HUES48 (cell line): ENCODE measurements around the gene KCNMA1.
A peak's percentile ranks its signal among the peaks of the same experiment; 100 is the strongest.

Experiments
- H3K27ac ChIP-seq: one replicate; pipeline ENCODE4 v1.7.0; 2013; ENCODE audit warnings: low read depth, low read length, inconsistent platforms
- H3K27me3 ChIP-seq: 2 replicates; pipeline ENCODE4 v1.6.1; 2013; ENCODE audit warnings: mild to moderate bottlenecking, low read length; ENCODE audit not compliant: control insufficient read depth, insufficient read depth
- H3K36me3 ChIP-seq: 2 replicates; pipeline ENCODE4 v1.6.1; 2013; ENCODE audit warnings: low read length; ENCODE audit not compliant: control insufficient read depth, insufficient read depth
- H3K4me1 ChIP-seq: 2 replicates; pipeline ENCODE4 v1.6.1; 2013; ENCODE audit warnings: mild to moderate bottlenecking, low read length; ENCODE audit not compliant: control insufficient read depth, insufficient read depth
- H3K4me3 ChIP-seq: 2 replicates; pipeline ENCODE4 v1.5.1; 2013; ENCODE audit warnings: mild to moderate bottlenecking, low read depth, low read length
- H3K9ac ChIP-seq: 2 replicates; pipeline ENCODE4 v1.6.1; 2013; ENCODE audit warnings: mild to moderate bottlenecking, low read depth, low read length, moderate library complexity
- H3K9me3 ChIP-seq: 2 replicates; pipeline ENCODE4 v1.6.1; 2013; ENCODE audit warnings: low read length; ENCODE audit not compliant: control insufficient read depth, insufficient read depth

KCNMA1 gene

DNA sequence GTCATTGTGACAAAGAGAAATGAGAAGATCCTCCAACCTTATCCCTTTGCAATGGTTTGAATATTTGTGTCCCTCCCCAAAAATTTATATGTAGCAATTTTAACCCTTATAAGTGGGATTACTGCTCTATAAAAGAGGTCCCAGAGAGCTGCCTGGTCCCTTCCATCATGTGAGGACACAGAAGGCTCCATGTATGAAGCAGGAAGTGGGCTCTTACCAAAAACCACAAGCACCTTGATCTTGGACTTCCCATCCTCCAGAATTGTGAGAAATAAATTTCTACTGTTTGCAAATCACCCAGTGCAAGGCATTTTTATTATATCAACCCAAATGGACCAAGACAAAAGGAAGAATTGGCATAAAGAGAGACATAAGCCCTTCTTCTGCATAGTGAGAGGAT is 95.7 kb downstream of the KCNMA1 start:
- Histone ChIP-seq H3K27ac (no peak overlapping the region), H3K9me3 (no peaks in the 10 kb centered on the region), H3K27me3 (no peaks in the 10 kb centered on the region)

DNA sequence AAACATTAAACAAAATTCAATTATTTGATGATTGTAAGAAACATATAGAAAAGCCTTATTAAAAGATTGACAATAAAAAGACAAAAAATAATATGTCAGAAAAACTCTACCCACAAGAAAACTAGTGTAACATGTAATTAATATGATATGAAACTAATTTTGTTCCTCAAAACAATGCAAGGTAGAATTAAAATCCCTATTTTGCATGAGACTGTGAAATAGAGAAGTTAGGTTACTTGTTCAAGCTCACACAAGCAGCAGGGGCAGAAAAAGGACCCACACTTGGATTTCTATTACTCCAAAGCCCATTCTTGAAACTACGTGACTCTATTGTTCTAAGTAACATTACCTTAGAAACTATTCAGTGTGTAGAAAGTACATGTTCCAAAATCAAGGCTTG is 96.4 kb downstream of the KCNMA1 start:
- Histone ChIP-seq H3K27ac (no peak overlapping the region), H3K9ac (no peak overlapping the region), H3K9me3 (no peaks in the 10 kb centered on the region), H3K36me3 (no peaks in the 10 kb centered on the region), H3K27me3 (no peaks in the 10 kb centered on the region), H3K4me1 (no peaks in the 10 kb centered on the region), H3K4me3 (no peak overlapping the region)

More for the DNA sequence above, 95.7 kb downstream of the KCNMA1 start:
- Histone ChIP-seq H3K36me3 (no peaks in the 10 kb centered on the region), H3K4me3 (no peak overlapping the region), H3K4me1 (no peaks in the 10 kb centered on the region), H3K9ac (no peak overlapping the region)

DNA sequence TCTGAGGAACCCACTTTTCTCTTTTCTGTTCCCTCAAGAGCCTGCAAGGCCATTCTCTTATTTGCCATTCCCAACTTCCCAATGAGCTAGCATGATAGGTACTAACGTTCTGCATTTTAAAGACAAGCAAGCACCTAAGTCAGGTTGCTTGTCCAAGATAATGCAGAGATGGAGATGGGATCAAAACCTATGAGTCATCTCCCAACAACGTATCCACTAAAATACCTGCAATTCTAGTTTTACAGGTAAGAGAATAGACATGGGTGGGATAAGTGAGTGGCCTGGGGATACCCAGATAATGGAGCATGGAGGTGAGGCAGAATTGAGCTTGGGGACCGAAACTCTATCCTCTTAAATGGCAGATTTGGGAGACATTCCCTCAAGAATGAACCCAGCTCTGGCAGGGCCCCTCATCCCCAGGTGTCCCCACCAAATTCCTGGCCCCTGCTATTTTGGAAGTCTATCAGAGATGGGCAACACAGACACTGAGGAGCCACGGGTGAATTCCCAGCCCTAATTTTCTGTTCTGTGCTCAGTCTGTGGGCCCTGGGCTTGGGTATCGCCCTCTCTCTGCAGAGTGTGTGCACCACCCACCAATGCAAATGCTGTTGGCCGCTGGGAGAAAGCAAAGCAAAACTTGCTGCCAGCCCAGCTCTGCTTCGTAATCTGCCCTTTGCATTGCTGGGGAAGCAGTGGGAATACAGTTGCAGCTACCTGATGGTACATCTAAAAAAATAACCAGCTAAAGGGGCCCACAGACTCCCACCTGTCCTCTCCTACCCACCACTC is 98.3 kb downstream of the KCNMA1 start:
- no peaks in the 10 kb centered on the region for H3K27me3 ChIP-seq
- H3K4me3 ChIP-seq: no peak overlapping the region
- H3K27ac ChIP-seq: no peak overlapping the region
- no peaks in the 10 kb centered on the region for H3K36me3 ChIP-seq
- H3K9ac ChIP-seq: no peak overlapping the region
- H3K4me1 ChIP-seq: no peaks in the 10 kb centered on the region
- no peaks in the 10 kb centered on the region for H3K9me3 ChIP-seq

DNA sequence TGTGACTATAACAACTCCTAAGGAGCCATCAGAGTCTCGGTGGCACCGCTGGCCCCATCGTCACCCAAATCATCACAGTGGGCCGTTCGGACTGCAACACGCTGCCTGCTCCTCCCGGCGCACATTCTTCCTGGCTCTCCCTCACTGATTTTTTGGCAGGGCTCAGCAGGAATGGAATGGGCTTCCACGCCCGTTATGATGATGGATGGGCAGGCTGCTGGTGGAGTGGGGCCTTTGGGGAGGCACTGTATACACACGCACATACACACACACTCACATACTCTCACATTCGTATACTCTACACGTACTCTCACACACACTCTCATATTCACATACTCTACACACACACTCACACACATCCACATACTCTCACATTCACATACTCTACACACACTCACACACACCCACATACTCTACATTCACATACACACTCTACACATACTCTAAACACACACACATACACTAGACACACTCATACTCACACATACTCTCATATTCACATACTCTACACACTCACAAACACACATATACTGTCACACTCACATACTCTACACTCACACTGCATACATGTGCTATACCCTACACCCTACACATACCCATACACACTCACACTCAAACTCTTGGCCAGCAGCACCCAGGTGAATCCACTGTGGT is 99.8 kb downstream of the KCNMA1 start:
- Histone ChIP-seq H3K4me3 (no peak overlapping the region), H3K9me3 (no peaks in the 10 kb centered on the region), H3K4me1 (peaks cover 5% of the 10 kb centered on the region; the same call in 1 of the 2 replicates), H3K27ac (no peak overlapping the region), H3K36me3 (no peaks in the 10 kb centered on the region), H3K9ac (no peak overlapping the region), H3K27me3 (no peaks in the 10 kb centered on the region)

DNA sequence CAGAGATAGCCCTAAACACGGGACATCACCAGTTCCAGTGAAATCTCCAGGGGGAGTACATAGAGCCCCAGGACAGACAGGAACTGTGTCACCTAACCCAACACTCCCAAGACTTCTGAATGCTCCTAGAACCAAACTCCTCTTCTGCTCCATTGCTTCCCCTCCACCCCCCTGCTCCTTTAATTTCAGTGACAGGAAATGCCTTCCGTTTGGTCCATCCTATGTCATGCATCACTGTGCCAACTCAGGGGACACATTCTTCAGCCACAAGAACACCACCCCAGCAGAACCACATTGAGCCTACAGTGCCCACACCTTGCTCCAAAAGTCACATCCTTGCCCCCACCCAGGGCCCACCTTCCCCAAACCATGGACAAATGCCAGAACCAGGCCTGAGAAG is 100.5 kb downstream of the KCNMA1 start:
- no peaks in the 10 kb centered on the region for H3K36me3 ChIP-seq
- no peak overlapping the region for H3K27ac ChIP-seq
- H3K4me1 ChIP-seq: peaks cover 7% of the 10 kb centered on the region; the same call in 1 of the 2 replicates

DNA sequence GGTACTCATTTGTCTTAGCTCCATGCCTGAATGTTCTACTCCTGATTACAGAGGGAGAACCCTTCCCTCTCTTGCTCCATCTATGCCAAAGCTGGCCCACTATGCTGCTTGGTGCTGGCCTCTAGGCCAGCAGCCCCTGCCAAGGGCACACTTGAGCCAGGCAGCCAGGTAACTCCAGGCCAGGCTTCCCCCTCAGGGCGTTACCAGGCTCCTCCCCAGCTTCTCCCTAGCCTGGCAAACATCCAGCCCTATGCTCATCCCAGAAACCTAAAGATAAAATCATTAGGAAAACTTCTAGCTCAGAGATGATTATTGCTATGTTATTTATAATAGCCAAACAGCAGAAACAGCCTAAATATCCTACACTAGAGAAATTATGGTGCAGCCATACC is 103.7 kb downstream of the KCNMA1 start:
- H3K36me3 ChIP-seq: no peaks in the 10 kb centered on the region
- no peaks in the 10 kb centered on the region for H3K27me3 ChIP-seq
- no peaks in the 10 kb centered on the region for H3K9me3 ChIP-seq
- no peak overlapping the region for H3K9ac ChIP-seq
- peaks cover 26% of the 10 kb centered on the region for H3K4me1 ChIP-seq
- H3K4me3 ChIP-seq: no peak overlapping the region
- H3K27ac ChIP-seq: no peak overlapping the region

More for the DNA sequence above, 100.5 kb downstream of the KCNMA1 start:
- Histone ChIP-seq H3K9ac (no peak overlapping the region), H3K9me3 (no peaks in the 10 kb centered on the region), H3K4me3 (no peak overlapping the region), H3K27me3 (no peaks in the 10 kb centered on the region)

DNA sequence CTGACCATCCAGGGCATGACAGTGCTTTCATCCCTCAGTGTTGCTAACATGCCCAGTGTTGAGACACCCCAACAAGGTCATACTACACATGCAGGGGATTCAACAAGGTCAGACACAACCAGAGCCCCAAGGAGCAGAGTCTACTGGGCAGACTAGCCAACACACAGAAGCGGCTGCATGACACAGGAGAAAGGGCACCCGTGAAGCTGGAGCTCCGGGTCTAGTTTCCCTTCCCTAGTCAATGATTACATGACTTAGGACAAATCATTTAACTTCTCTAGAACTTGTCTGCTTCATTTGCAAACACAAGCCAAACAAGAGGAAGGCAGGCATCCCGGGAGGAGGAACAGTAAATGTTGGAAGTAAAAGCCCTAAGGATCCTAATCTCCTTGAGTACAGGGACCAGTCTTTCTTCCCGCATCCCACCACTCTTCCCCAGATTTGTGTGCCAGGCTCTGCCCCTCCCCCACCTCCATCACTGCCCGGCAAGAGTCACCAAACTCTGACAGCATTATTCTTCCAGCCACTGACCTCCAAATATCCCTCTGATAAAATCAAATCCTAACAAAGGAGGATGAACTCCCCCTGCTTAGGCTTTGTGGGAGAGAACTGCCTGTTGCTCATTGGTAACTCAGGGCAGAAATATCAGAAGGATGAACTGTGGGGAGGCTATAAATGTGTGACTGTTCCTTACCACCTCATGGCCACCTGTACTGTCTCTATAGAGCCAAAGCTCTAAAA is 104.3 kb downstream of the KCNMA1 start:
- Histone ChIP-seq H3K4me3 (no peak overlapping the region), H3K9me3 (no peaks in the 10 kb centered on the region), H3K36me3 (no peaks in the 10 kb centered on the region), H3K27ac (no peak overlapping the region), H3K9ac (no peak overlapping the region), H3K27me3 (no peaks in the 10 kb centered on the region), H3K4me1 (peaks cover 29% of the 10 kb centered on the region)

DNA sequence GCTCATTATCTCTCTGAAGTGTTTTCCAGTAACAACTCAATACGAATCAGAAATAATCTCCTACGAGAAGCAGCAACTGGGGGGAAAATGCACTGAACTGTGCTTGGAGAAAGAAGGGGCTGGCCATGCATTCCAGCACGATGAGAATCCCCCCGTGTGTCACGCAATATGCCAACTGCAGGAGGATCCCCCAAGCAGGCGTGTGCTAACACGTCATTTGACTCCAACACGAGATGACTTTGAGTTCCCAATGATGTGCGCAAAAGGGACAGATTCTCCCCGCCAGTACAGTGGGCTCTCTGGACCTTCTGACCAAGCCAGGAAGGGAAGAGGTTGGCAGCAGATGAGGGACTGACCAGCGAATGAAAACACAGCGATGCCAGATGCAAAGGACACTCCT is 105.5 kb downstream of the KCNMA1 start:
- Histone ChIP-seq H3K27me3 (no peaks in the 10 kb centered on the region), H3K27ac (no peak overlapping the region), H3K4me1 (peaks cover 32% of the 10 kb centered on the region), H3K9ac (0 out of 2 replicates have a peak overlapping the region, but pooled peaks have one; percentile 23), H3K9me3 (no peaks in the 10 kb centered on the region), H3K4me3 (no peak overlapping the region), H3K36me3 (no peaks in the 10 kb centered on the region)

DNA sequence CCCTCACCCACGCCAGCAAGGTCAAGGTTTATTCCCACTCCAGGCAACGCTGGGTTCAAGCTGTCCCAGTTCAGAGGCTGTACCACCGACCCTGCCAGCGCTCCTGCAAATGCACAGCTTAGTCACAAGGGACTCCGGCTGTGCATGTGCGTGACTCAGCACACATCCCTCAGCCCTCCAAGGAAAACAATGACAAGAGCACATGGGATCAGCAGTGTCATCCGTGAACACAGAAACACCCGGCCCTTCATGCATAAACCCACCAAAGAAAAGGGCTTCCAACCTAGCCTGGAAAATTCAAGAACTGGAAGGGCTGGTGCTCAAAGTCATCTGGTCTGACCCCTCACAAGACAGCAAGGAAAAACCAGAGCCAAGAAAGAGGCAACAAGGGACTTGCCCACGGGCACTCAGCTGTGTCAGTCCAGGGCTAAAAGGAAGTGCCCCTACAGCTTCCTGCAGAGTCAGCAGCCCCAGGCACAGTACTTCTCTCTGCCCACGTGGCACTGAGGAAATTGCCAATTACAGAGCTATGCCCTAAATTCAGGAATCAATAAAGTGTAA is 106.1 kb downstream of the KCNMA1 start:
- H3K4me3 ChIP-seq: no peak overlapping the region
- H3K27ac ChIP-seq: no peak overlapping the region

DNA sequence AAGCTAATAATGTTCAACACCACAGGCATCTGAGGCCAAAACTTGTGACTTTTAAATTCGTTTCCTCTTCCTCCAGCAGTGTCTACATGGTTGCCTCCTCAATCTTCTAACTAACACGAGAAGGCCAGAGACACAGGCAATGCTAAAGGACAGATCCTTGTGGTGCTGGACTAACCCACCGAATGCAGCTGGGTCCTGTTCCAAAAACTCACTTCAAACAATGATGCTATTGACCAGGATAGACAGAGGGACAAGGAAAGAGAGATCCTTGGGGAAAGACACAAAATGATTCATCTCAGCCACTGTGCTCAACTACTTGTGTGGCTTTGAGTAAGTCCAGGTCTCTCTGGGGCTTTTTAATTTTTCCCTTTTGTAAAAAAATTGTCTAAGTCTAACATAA is 107.6 kb downstream of the KCNMA1 start:
- Histone ChIP-seq H3K4me1 (peaks cover 37% of the 10 kb centered on the region), H3K9ac (no peak overlapping the region)

More for the DNA sequence above, 106.1 kb downstream of the KCNMA1 start:
- Histone ChIP-seq H3K36me3 (no peaks in the 10 kb centered on the region), H3K9ac (no peak overlapping the region), H3K4me1 (peaks cover 36% of the 10 kb centered on the region), H3K9me3 (no peaks in the 10 kb centered on the region), H3K27me3 (no peaks in the 10 kb centered on the region)

More for the DNA sequence above, 107.6 kb downstream of the KCNMA1 start:
- Histone ChIP-seq H3K36me3 (no peaks in the 10 kb centered on the region), H3K27ac (no peak overlapping the region), H3K9me3 (no peaks in the 10 kb centered on the region), H3K27me3 (no peaks in the 10 kb centered on the region), H3K4me3 (no peak overlapping the region)
